K562 (cell line): ENCODE measurements around the gene UBE2I. TPM values are rescaled to one million over a fixed set of nuclear protein-coding genes. Genes with fewer than 3 reads are reported as not detected.

Experiments
- ATAC-seq: fragments of 200-7000 bp; cut with Tn5 transposase; 3 replicates; pipeline ENCODE4 v1.9.1; 2020; ENCODE audit warnings: moderate library complexity
- Bru-seq: library from RNA; stranded (reverse); fragments of 400-500 nt; gene quantifications from one replicate; lab custom pipeline; 2021; lab: Mats Ljungman, UMichigan
- BruChase-seq, 2 experiments: library from RNA; stranded (reverse); fragments of 400-500 nt; gene quantifications; one replicate each; lab custom pipeline; 2021; lab: Mats Ljungman, UMichigan
- BruUV-seq: library from RNA; stranded (reverse); fragments of 400-500 nt; replicated peaks from 2 replicates; lab custom pipeline; 2021; lab: Mats Ljungman, UMichigan
- CTCF ChIA-PET: fragments of 300-600 bp; formaldehyde crosslinking; extraction: SDS; loops from one replicate; lab custom pipeline; 2021; ENCODE audit warnings: low intra/inter-chr PET ratio; lab: Yijun Ruan, JAX
- POLR2A ChIA-PET: fragments of 300-600, 350-650 bp; sonication (Branson Sonifier 250); formaldehyde crosslinking; extraction: SDS; loops from one replicate; lab custom pipeline; 2021; ENCODE audit warnings: antibody characterized with exemption, inconsistent platforms; lab: Yijun Ruan, JAX
- DNase-seq, 4 experiments: peaks; one replicate each; pipeline versions ENCODE4 v3.0.0 to v3.0.0-alpha.2; 2011 to 2018; ENCODE audit warnings: low spot score in 3 of 4, mixed read lengths in 3 of 4; ENCODE audit errors: extremely low read depth in 1 of 4
- FAIRE-seq: peaks from 2 replicates; lab custom pipeline; 2011; peaks lifted over from hg19 to GRCh38; lab: Jason Lieb, UNC
- H2AFZ ChIP-seq: 2 replicates; pipeline ENCODE4 v1.6.0; 2011; ENCODE audit warnings: low read depth, low read length, control low read depth, inconsistent platforms
- H3K27ac ChIP-seq: fragments of 200-600 bp; 3 replicates; pipeline ENCODE4 v1.8.0; 2011; ENCODE audit warnings: low read depth, mild to moderate bottlenecking, control low read depth, inconsistent platforms, low read length, moderate library complexity, mixed read lengths; ENCODE audit errors: extremely low read depth
- H3K27me3 ChIP-seq, 2 experiments: fragments of 300-600 bp in 1 of 2; 2 replicates in 1 of 2; 3 replicates in 1 of 2; pipeline versions ENCODE4 v1.6.0 to v1.8.0; 2011; ENCODE audit warnings: inconsistent platforms in 2 of 2, low read length in 2 of 2, mild to moderate bottlenecking in 1 of 2, mixed read lengths in 1 of 2, moderate library complexity in 1 of 2; ENCODE audit not compliant: control insufficient read depth in 2 of 2, insufficient read depth in 2 of 2
- H3K36me3 ChIP-seq: fragments of 300-600 bp; 3 replicates; pipeline ENCODE4 v1.8.0; 2011; ENCODE audit warnings: mild to moderate bottlenecking, low read length, inconsistent platforms; ENCODE audit not compliant: control insufficient read depth, insufficient read depth
- H3K4me1 ChIP-seq, 2 experiments: fragments of 200-600 bp in 1 of 2; replicated peaks in 1 of 2; 2 replicates in 1 of 2; 3 replicates in 1 of 2; pipeline versions ENCODE4 v1.5.1 to v1.8.0; 2011; ENCODE audit warnings: inconsistent platforms in 2 of 2, low read length in 2 of 2, mild to moderate bottlenecking in 1 of 2, mixed read lengths in 1 of 2, moderate library complexity in 1 of 2; ENCODE audit not compliant: control insufficient read depth in 2 of 2, insufficient read depth in 2 of 2
- H3K4me2 ChIP-seq: 2 replicates; pipeline ENCODE4 v1.6.1; 2011; ENCODE audit warnings: low read length, control low read depth, inconsistent platforms, mixed read lengths; ENCODE audit not compliant: insufficient read depth
- H3K4me3 ChIP-seq: fragments of 200-600 bp; sonication (generic), shearing (Covaris generic); 2 replicates; pipeline ENCODE4 v1.5.1; 2016; ENCODE audit warnings: control low read depth, inconsistent platforms
- H3K79me2 ChIP-seq: fragments of 200-600 bp; 3 replicates; pipeline ENCODE4 v1.8.0; 2011; ENCODE audit warnings: low read length, inconsistent platforms; ENCODE audit not compliant: control insufficient read depth, insufficient read depth
- H3K9ac ChIP-seq, 2 experiments: 2 replicates each; pipeline versions ENCODE4 v1.6.0 to v1.6.1; 2011; ENCODE audit warnings: low read depth in 2 of 2, low read length in 2 of 2, control low read depth in 1 of 2, inconsistent platforms in 1 of 2, mild to moderate bottlenecking in 1 of 2, mixed read lengths in 1 of 2; ENCODE audit not compliant: insufficient read depth in 1 of 2
- H3K9me1 ChIP-seq: one replicate; pipeline ENCODE4 v1.6.0; 2011; ENCODE audit warnings: inconsistent platforms, mild to moderate bottlenecking, low read length, moderate library complexity; ENCODE audit not compliant: control insufficient read depth, insufficient read depth
- H3K9me3 ChIP-seq: replicated peaks from 2 replicates; pipeline ENCODE4 v1.5.1; 2011; ENCODE audit warnings: low read depth, low read length, inconsistent platforms; ENCODE audit not compliant: control insufficient read depth, insufficient read depth
- H4K20me1 ChIP-seq: replicated peaks from 2 replicates; pipeline ENCODE4 v1.6.1; 2011; ENCODE audit warnings: low read length, inconsistent platforms, mixed read lengths; ENCODE audit not compliant: control insufficient read depth, insufficient read depth
- ATF6 ChIP-seq: sonication (generic); formaldehyde crosslinking; IDR thresholded peaks from 2 replicates; pipeline ENCODE4 v1.4.0; 2020; ENCODE audit warnings: mild to moderate bottlenecking, missing genetic modification reagents
- CBFA2T2 ChIP-seq: fragments of 450-650 bp; conservative IDR thresholded peaks from 2 replicates; pipeline ENCODE4 v1.6.1; 2017; ENCODE audit warnings: mild to moderate bottlenecking
- CHD1 ChIP-seq: fragments of 200-600 bp; sonication (generic); IDR thresholded peaks from one replicate; pipeline ENCODE4 v1.6.1; 2012; ENCODE audit warnings: mild to moderate bottlenecking, moderate library complexity, low read length, inconsistent platforms
- COPS2 ChIP-seq: fragments of 450-650 bp; conservative IDR thresholded peaks from 2 replicates; pipeline ENCODE4 v1.6.1; 2016; ENCODE audit warnings: mild to moderate bottlenecking, moderate library complexity
- FOXJ3 ChIP-seq: sonication (generic); formaldehyde crosslinking; IDR thresholded peaks from 2 replicates; pipeline ENCODE4 v1.4.0; 2020; ENCODE audit warnings: mild to moderate bottlenecking, missing genetic modification reagents
- GTF2F1 ChIP-seq: IDR thresholded peaks from 2 replicates; pipeline ENCODE4 v1.6.1; 2011; ENCODE audit warnings: low read depth, low read length, improper control_type of control experiment
- HDAC2 ChIP-seq: fragments of 450-650 bp; IDR thresholded peaks from 2 replicates; pipeline ENCODE4 v1.6.1; 2016; ENCODE audit warnings: mild to moderate bottlenecking
- JUN ChIP-seq, 2 experiments: sonication (generic) in 1 of 2; formaldehyde crosslinking in 1 of 2; IDR thresholded peaks; 2 replicates each; pipeline versions ENCODE4 v1.6.1 to v1.8.0; 2012 to 2022; ENCODE audit warnings: borderline replicate concordance in 2 of 2, mild to moderate bottlenecking in 2 of 2, improper control_type of control experiment in 1 of 2, low read depth in 1 of 2, low read length in 1 of 2, missing genetic modification reagents in 1 of 2
- MEF2A ChIP-seq: IDR thresholded peaks from 2 replicates; pipeline ENCODE4 v1.6.1; 2011; ENCODE audit warnings: low read depth, mild to moderate bottlenecking, low read length, moderate library complexity; ENCODE audit not compliant: control insufficient read depth
- NCOA6 ChIP-seq: fragments of 450-650 bp; IDR thresholded peaks from 2 replicates; pipeline ENCODE4 v1.6.1; 2017; ENCODE audit warnings: mild to moderate bottlenecking
- NR2C1 ChIP-seq, 2 experiments: fragments of 450-650 bp; IDR thresholded peaks; 2 replicates each; pipeline ENCODE4 v1.6.1; 2017; ENCODE audit warnings: mild to moderate bottlenecking in 2 of 2, antibody characterized with exemption in 1 of 2, inconsistent platforms in 1 of 2, missing compliant biosample characterization in 1 of 2, missing genetic modification characterization in 1 of 2
- SIN3B ChIP-seq: fragments of 450-650 bp; IDR thresholded peaks from 2 replicates; pipeline ENCODE4 v1.6.1; 2017; ENCODE audit warnings: low read depth, mild to moderate bottlenecking, moderate library complexity
- ZNF436 ChIP-seq: fragments of 250-450, 450-650 bp; sonication (Bioruptor Pico); formaldehyde crosslinking; IDR thresholded peaks from 2 replicates; pipeline ENCODE4 v1.7.0; 2020; ENCODE audit warnings: mild to moderate bottlenecking
- WGBS: fragments of 100-300 bp; shearing (Covaris generic); methylation state at CpG from one replicate; pipeline ENCODE4 v1.1.6; 2016; ENCODE audit warnings: low coverage, mixed read lengths; ENCODE audit not compliant: insufficient coverage; ENCODE audit errors: missing lambda C conversion rate; 5-methylcytosine and 5-hydroxymethylcytosine counted together
- in situ Hi-C: fragments of 300-500 bp; cut with MboI; formaldehyde crosslinking; loops from 4 replicates; pipeline ENCODE4 v1.15.0; 2018; ENCODE audit warnings: inconsistent platforms, mixed read lengths
- intact Hi-C: fragments of 100-400 bp; cut with micrococcal nuclease; formaldehyde crosslinking; loops from 2 replicates; pipeline ENCODE4 v1.14.2; 2022
- long read RNA-seq, 3 experiments: library from polyadenylated mRNA in 2 of 3; library from RNA in 1 of 3; unstranded in 2 of 3; stranded (forward) in 1 of 3; transcript quantifications; one replicate each; pipeline ENCODE4 v2.0.0, GENCODE V29; 2019 to 2022
- polyA minus RNA-seq, 3 experiments: library from RNA; depleted of rRNA, polyadenylated mRNA; stranded (reverse); fragments of >200 nt; gene quantifications; 2 replicates each; pipeline ENCODE4 v1.2.3, GENCODE V29; 2011
- polyA plus RNA-seq, 8 experiments: library from polyadenylated mRNA; depleted of rRNA in 4 of 8; stranded (reverse) in 5 of 8; unstranded in 3 of 8; fragments of >200 nt; fragmentation: Nextera tagmentation in 2 of 8; fragmentation: Illumina TruSeq in 1 of 8; extraction: Ambion mirVana in 2 of 8; extraction: Trizol in 1 of 8; gene quantifications; 2 replicates each; pipeline versions ENCODE4 v1.2.1 to v1.2.3, GENCODE V29; 2011 to 2014; ENCODE audit warnings: inconsistent platforms in 1 of 8, missing spikeins in 1 of 8
- total RNA-seq, 7 experiments: library from RNA; depleted of rRNA in 6 of 7; stranded (reverse); fragments of >200 nt in 6 of 7; fragmentation: Illumina TruSeq in 2 of 7; extraction: Trizol in 2 of 7; gene quantifications; 2 replicates each; pipeline versions ENCODE4 v1.2.1 to v1.2.3, GENCODE V29; 2011 to 2021; ENCODE audit warnings: low replicate concordance in 1 of 7

UBE2I gene
- 163 and 370 TPM in 2 replicates for total RNA-seq (2011; cell fraction: chromatin; rRNA removed; ENCODE audit: low replicate concordance)
- total RNA-seq (2011; cell fraction: nucleolus; rRNA removed) = 214 and 227 TPM in 2 replicates
- 128 and 149 TPM in 2 replicates for total RNA-seq (2011; cell fraction: nucleoplasm; rRNA removed)
- total RNA-seq (2014; rRNA removed) (64.7 and 104 TPM in 2 replicates), total RNA-seq (2014; rRNA removed; fragmentation: Illumina TruSeq; extraction: Trizol) (103 and 114 TPM in 2 replicates), total RNA-seq (2015; rRNA removed; fragmentation: Illumina TruSeq; extraction: Trizol) (96.9 and 104 TPM in 2 replicates), total RNA-seq (2021) (208 and 215 TPM in 2 replicates), polyA plus RNA-seq (2011; rRNA removed) (132 and 145 TPM in 2 replicates), polyA plus RNA-seq (2014; fragmentation: Illumina TruSeq; extraction: Trizol) (222 and 254 TPM in 2 replicates), polyA plus RNA-seq (2014; fragmentation: Nextera tagmentation; extraction: Ambion mirVana) (10 to 100 TPM; 36.6 to 45.1 TPM), polyA plus RNA-seq (2014; rRNA removed) (171 and 184 TPM in 2 replicates), polyA minus RNA-seq (2011; rRNA and poly(A)+ RNA removed) (118 and 130 TPM in 2 replicates), Bru-seq, nascent RNA (percentile 83 among the genes with signal in this experiment), BruChase-seq, experiment 1, labeled RNA remaining after a 2-hour chase (percentile 92 among the genes with signal in this experiment), BruChase-seq, experiment 2, labeled RNA remaining after a 6-hour chase (percentile 94 among the genes with signal in this experiment)
- 67.6 and 119 TPM in 2 replicates for polyA plus RNA-seq (2011; cell fraction: cytosol; rRNA removed)
- 140 and 142 TPM in 2 replicates for polyA plus RNA-seq (2011; cell fraction: nucleus; rRNA removed)
- polyA plus RNA-seq (2012) = 143 and 153 TPM in 2 replicates
- 69.2 and 93.4 TPM in 2 replicates for polyA minus RNA-seq (2011; cell fraction: cytosol; rRNA and poly(A)+ RNA removed)
- polyA minus RNA-seq (2011; cell fraction: nucleus; rRNA and poly(A)+ RNA removed) = 62.3 and 72.8 TPM in 2 replicates
- long read RNA-seq, experiment 1, transcript UBE2I-204 (8 exons, 3,109 nt) = minor isoform, 11 of 445 reads
- long read RNA-seq, experiment 1, transcript UBE2I-203 (7 exons, 2,976 nt) = major isoform, 318 of 445 reads
- long read RNA-seq, experiment 1, partial matches to known transcripts = 29 of 445 reads
- long read RNA-seq, experiment 1, other reads (novel, unspliced or antisense) = 75 of 445 reads
- long read RNA-seq, experiment 2, transcript UBE2I-203 (7 exons, 2,976 nt) = major isoform, 150 of 254 reads
- long read RNA-seq, experiment 2, partial matches to known transcripts = 66 of 254 reads
- long read RNA-seq, experiment 2, other reads (novel, unspliced or antisense) = 28 of 254 reads
- long read RNA-seq, experiment 3, transcript UBE2I-203 (7 exons, 2,976 nt) = major isoform, 265 of 286 reads
- long read RNA-seq, experiment 3, transcript UBE2I-201 (7 exons, 2,832 nt) = minor isoform, 7 of 286 reads
- long read RNA-seq, experiment 3, partial matches to known transcripts = 2 of 286 reads
- long read RNA-seq, experiment 3, other reads (novel, unspliced or antisense) = 5 of 286 reads

DNA sequence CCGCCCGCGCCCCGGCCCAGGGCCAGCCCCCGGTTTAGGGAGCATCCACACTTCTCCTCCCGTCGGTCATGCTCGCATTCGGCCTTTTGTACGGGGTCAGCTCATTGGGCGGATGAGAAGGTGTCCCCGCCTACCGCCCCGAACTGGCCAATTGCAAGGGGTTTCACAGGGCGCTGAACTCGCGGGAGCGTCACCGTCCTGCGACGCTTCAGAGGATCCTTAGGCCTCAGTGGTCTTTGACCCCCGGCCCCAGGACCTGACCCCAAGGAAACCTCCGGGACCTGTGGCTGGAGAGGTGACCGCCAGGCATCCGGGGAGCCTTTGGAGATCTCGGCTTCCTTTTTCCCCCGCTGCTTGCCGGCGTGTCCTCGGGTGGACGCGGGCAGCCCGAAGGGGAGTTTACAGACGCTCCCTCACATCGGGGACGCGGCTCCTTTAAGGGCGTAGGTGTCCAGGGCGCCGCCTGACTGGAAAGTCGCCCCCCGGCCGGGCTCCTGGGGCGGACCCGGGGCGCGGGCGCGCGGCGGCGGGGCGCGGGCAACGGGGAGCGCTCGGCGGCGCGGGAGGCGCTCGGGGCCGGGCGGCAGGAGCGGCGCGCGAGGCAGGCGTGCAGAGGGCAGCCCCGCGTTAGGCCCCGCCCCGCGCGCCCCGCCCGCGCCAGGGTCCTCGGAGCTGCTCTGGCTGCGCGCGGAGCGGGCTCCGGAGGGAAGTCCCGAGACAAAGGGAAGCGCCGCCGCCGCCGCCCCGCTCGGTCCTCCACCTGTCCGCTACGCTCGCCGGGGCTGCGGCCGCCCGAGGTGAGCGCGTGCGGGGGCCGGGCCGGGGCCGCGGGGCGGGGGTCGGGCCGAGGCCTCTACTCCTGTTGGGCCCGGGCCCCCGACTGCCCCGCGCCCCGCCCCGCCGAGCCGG, at the start of gene UBE2I:
Gene UBE2I (plus strand): TSS at position 660 of the 909 bp plus-strand sequence. CDS start 4,395 bp downstream, outside the sequence.
- no TSS peak for BruUV-seq
- ChIA-PET CTCF (no interaction called here), POLR2A (interaction anchor here (0.6 to 1.4 kb wide), 12 partner anchors 9 to 1701 kb away, joined by 3 to 5 read pairs (median 3); partner anchors contain the start of gene RPS2)
- Histone ChIP-seq H3K27me3 (no peaks in the 10 kb centered on the region), H3K36me3 (peaks cover 38% of the 10 kb centered on the region), H3K4me3 (peak within 1 kb of the TSS; percentile 91), H4K20me1 (peaks cover 42% of the 10 kb centered on the region), H3K4me1 (peaks cover 12 to 64% of the 10 kb centered on the region in 2 experiments), H3K79me2 (peaks cover 48% of the 10 kb centered on the region), H2AFZ (peak within 1 kb of the TSS; percentile 96), H3K9me3 (no peaks in the 10 kb centered on the region), H3K4me2 (peak within 1 kb of the TSS; percentile 87), H3K9me1 (peaks cover 19% of the 10 kb centered on the region), H3K27ac (peak within 1 kb of the TSS; percentile 100), H3K9ac (peak within 1 kb of the TSS; percentile 99 to 100)
- FAIRE-seq = peak; percentile 99
- under 1% methylated on average over 25 of the region's 117 CpGs for WGBS
- peak; percentile 75 to 98 (median 88) for DNase-seq
- in situ Hi-C loops = no loop called here
- ATAC-seq = peak; percentile 84
- intact Hi-C loops = loop anchor here (2.0 kb wide), 1 partner anchor 22 kb away; no protein-coding TSS in a partner anchor
- peak; percentile 84 for TF ChIP-seq ATF6 (CRISPR knock-in tag)
- no peak for TF ChIP-seq CBFA2T2
- TF ChIP-seq NCOA6 = peak; percentile 94
- TF ChIP-seq JUN (IDR thresholded peaks at IDR 0.05; ENCODE audit: borderline replicate concordance, low read depth, low read length) = peak; percentile 7; the same call in 1 of the 2 replicates
- TF ChIP-seq JUN (CRISPR knock-in tag; IDR thresholded peaks at IDR 0.05; ENCODE audit: borderline replicate concordance) = no peak
- no peak for TF ChIP-seq COPS2
- no peak for TF ChIP-seq CHD1
- TF ChIP-seq SIN3B = no peak
- no peak for TF ChIP-seq ZNF436 (CRISPR knock-in tag)
- TF ChIP-seq HDAC2 = peak; percentile 58; the same call in 1 of the 2 replicates
- TF ChIP-seq FOXJ3 = no peak
- no peak for TF ChIP-seq GTF2F1
- TF ChIP-seq MEF2A = no peak
- peak; percentile 86 for TF ChIP-seq NR2C1 (IDR thresholded peaks at IDR 0.05)
- peak; percentile 76 for TF ChIP-seq NR2C1 (tag; IDR thresholded peaks at IDR 0.05)
